NCI-H82 treated with DMSO at 0.1 percent for 48 hours (cell line): Measurements from ENCODE around the gene SENP1.
"Not testable (repeated sequence)": the region's sequence is repeated elsewhere in the genome, so short reads cannot be mapped to it uniquely, and the experiment has no call there.

Source experiments
- DNase-seq: peaks from one replicate; lab custom pipeline; 2025; ENCODE audit not compliant: unreplicated experiment; lab: John Stamatoyannopoulos, UW

Gene SENP1

GRCh38 chr12:48105867-48106680 lies at the start of gene SENP1:
Gene SENP1 (minus strand): TSS chr12:48106079. CDS start chr12:48101472, 4,607 bp downstream.
- DNase-seq = peak; percentile 71

GRCh38 chr12:48151103-48151771 lies 45.4 kb upstream of the SENP1 start:
- DNase-seq = no peak

- DNase-seq = no peak
Observed at GRCh38 chr12:48145981-48146380, 40.1 kb upstream of the SENP1 start.

- DNase-seq = no peak
Observed at GRCh38 chr12:48143898-48144297, 38.0 kb upstream of the SENP1 start.

GRCh38 chr12:48142818-48143674 lies 37.2 kb upstream of the SENP1 start:
- no peak for DNase-seq

- no peak for DNase-seq
Observed at GRCh38 chr12:48135027-48135426, 29.1 kb upstream of the SENP1 start.

- DNase-seq = no peak
Observed at GRCh38 chr12:48132826-48133225, 26.9 kb upstream of the SENP1 start.

GRCh38 chr12:48131517-48131916 lies 25.6 kb upstream of the SENP1 start:
- DNase-seq = no peak

- DNase-seq = no peak
Observed at GRCh38 chr12:48129376-48129775, 23.5 kb upstream of the SENP1 start.

GRCh38 chr12:48128800-48129199 lies 22.9 kb upstream of the SENP1 start:
- DNase-seq = no peak

GRCh38 chr12:48126953-48127630 lies 21.2 kb upstream of the SENP1 start:
- DNase-seq = no peak

GRCh38 chr12:48125985-48126384 lies 20.1 kb upstream of the SENP1 start:
- no peak for DNase-seq

- not testable (repeated sequence) for DNase-seq
Observed at GRCh38 chr12:48125542-48125941, 19.7 kb upstream of the SENP1 start.

- DNase-seq = no peak
Observed at GRCh38 chr12:48123169-48123568, 17.3 kb upstream of the SENP1 start.

- DNase-seq = no peak
Observed at GRCh38 chr12:48122065-48122834, 16.4 kb upstream of the SENP1 start.

- no peak for DNase-seq
Observed at GRCh38 chr12:48121522-48121921, 15.6 kb upstream of the SENP1 start.

- no peak for DNase-seq
Observed at GRCh38 chr12:48119834-48120195, 13.9 kb upstream of the SENP1 start.

GRCh38 chr12:48119078-48119833 lies 13.4 kb upstream of the SENP1 start, which contains the start of gene PFKM:
Gene PFKM (plus strand): TSS chr12:48119364. CDS start chr12:48122775, 3,411 bp downstream.
- peak; percentile 98 for DNase-seq

GRCh38 chr12:48118284-48118871 lies 12.5 kb upstream of the SENP1 start:
- no peak for DNase-seq
